ENCODE measurements around the gene TMEM8B. TPM values are rescaled to one million over a fixed set of nuclear protein-coding genes. Genes with fewer than 3 reads are reported as not detected.
A peak's percentile ranks its signal among the peaks of the same experiment; 100 is the strongest.

TMEM8B gene
- total and polyA plus RNA-seq, 2 donors from 2014 or later: 17.6 to 18.3 TPM

DNA sequence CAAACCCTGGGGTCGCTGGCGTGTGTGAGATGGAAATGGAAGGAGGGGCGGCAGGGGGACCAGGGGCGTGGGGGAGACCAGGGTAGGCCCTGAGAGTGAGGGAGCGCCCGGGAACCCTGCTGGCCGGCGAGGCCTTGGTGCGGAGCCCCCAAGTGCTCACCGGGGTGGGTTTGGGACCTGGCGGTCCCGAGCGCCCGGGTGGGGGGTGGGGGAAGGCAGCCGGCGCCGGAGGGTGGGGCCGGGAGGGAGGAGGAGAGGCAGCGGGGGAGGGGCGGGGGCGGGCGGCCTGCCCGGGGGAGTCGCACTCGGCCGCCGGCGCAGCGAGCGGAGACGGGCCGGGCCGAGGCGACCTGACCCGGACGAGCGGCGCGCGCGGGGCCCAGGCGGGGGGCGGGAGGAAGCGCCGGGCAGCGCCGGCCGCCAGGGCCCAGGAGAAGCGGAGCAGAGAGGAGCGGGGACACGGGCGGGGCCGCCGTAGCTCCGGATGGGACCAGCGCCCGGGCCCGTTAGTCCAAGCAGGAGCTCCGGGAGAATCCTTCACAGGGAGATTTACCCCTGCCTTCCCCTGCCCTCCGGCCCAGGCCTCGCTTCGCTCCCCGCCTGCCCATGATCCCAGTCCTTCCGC lies 37.6 kb upstream of the TMEM8B start, which contains the start of gene NPR2:
TSS of gene NPR2 (plus strand) at position 295 of the 625 bp plus-strand sequence. CDS start 818 bp downstream, outside the sequence.
- H3K9ac ChIP-seq (ENCODE audit: low read length in 3 of 3): peak within 1 kb of the TSS in 1 of 3 donors; percentile 78

DNA sequence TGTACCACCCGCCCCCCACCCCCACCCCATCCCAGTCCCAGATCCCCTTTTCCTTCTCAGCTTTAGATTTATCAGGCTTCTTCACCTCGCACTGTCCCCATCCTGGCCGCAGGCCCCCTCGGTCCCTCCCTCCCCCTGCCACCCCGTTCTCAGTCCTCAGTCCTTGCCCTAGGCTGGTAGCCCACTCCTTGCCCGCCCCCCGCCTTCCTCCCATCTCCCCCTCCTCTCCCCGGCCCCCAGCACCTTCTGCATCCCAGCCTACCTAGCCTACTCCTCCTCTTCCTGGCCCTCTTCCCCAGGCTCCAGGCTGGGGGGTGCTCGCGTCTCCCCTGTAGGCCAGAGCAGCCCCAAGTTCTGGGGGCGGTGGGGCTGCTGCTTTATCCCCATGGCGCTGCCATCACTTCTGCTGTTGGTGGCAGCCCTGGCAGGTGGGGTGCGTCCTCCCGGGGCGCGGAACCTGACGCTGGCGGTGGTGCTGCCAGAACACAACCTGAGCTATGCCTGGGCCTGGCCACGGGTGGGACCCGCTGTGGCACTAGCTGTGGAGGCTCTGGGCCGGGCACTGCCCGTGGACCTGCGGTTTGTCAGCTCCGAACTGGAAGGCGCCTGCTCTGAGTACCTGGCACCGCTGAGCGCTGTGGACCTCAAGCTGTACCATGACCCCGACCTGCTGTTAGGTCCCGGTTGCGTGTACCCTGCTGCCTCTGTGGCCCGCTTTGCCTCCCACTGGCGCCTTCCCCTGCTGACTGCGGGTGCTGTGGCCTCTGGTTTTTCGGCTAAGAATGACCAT lies 36.8 kb upstream of the TMEM8B start:
- H3K9me3 ChIP-seq (ENCODE audit: control insufficient read depth in 2 of 3, insufficient read depth in 1 of 3, low read length in 3 of 3): no peaks in the 10 kb centered on the region
- no peak overlapping the region for H3K27ac ChIP-seq (ENCODE audit: low read depth in 2 of 2, low read length in 2 of 2)
- TF ChIP-seq, protein P1, sequence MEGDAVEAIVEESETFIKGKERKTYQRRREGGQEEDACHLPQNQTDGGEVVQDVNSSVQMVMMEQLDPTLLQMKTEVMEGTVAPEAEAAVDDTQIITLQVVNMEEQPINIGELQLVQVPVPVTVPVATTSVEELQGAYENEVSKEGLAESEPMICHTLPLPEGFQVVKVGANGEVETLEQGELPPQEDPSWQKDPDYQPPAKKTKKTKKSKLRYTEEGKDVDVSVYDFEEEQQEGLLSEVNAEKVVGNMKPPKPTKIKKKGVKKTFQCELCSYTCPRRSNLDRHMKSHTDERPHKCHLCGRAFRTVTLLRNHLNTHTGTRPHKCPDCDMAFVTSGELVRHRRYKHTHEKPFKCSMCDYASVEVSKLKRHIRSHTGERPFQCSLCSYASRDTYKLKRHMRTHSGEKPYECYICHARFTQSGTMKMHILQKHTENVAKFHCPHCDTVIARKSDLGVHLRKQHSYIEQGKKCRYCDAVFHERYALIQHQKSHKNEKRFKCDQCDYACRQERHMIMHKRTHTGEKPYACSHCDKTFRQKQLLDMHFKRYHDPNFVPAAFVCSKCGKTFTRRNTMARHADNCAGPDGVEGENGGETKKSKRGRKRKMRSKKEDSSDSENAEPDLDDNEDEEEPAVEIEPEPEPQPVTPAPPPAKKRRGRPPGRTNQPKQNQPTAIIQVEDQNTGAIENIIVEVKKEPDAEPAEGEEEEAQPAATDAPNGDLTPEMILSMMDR (IDR thresholded peaks at IDR 0.05; ENCODE audit: borderline replicate concordance, extremely low read depth, insufficient read depth): no peak
- H3K27me3 ChIP-seq (ENCODE audit: control insufficient read depth, insufficient read depth, low read length): no peaks in the 10 kb centered on the region
- H3K36me3 ChIP-seq (ENCODE audit: control insufficient read depth in 2 of 3, insufficient read depth in 3 of 3, low read length in 3 of 3): no peaks in the 10 kb centered on the region
- H3K4me1 ChIP-seq (ENCODE audit: control insufficient read depth in 2 of 3, insufficient read depth in 2 of 3, low read depth in 1 of 3, low read length in 3 of 3): peaks cover 0 to 9% (median 3%) of the 10 kb centered on the region in 3 donors
- no peak overlapping the region for H3K9ac ChIP-seq (ENCODE audit: low read length in 3 of 3)
- FAIRE-seq (no peak), DNase-seq (peak in 1 of 5 donors; percentile 54)
- no peak overlapping the region for H3K4me3 ChIP-seq (ENCODE audit: low read length in 3 of 3)
- intact Hi-C loops (cut with DNase I): loop anchor here (5.0 kb wide), 1 partner anchor 90 kb away; no protein-coding TSS in a partner anchor

More for the DNA sequence above, 37.6 kb upstream of the TMEM8B start, which contains the start of gene NPR2:
- Histone ChIP-seq H3K9me3 (ENCODE audit: control insufficient read depth in 2 of 3, insufficient read depth in 1 of 3, low read length in 3 of 3) (no peaks in the 10 kb centered on the region), H3K36me3 (ENCODE audit: control insufficient read depth in 2 of 3, insufficient read depth in 3 of 3, low read length in 3 of 3) (no peaks in the 10 kb centered on the region), H3K27ac (ENCODE audit: low read depth in 2 of 2, low read length in 2 of 2) (no peak within 1 kb of the TSS), H3K4me3 (ENCODE audit: low read length in 3 of 3) (peak within 1 kb of the TSS in 2 of 3 donors; percentile 44 to 52), H3K4me1 (ENCODE audit: control insufficient read depth in 2 of 3, insufficient read depth in 2 of 3, low read depth in 1 of 3, low read length in 3 of 3) (peaks cover 0 to 9% (median 3%) of the 10 kb centered on the region in 3 donors), H3K27me3 (ENCODE audit: control insufficient read depth, insufficient read depth, low read length) (no peaks in the 10 kb centered on the region)
- DNase-seq (peak; percentile 32 to 86 (median 70)), FAIRE-seq (no peak)
- TF ChIP-seq, protein P1 (IDR thresholded peaks at IDR 0.05; ENCODE audit: borderline replicate concordance, extremely low read depth, insufficient read depth): no peak
- intact Hi-C loops (cut with DNase I): loop anchor here (5.0 kb wide), 1 partner anchor 91 kb away; no protein-coding TSS in a partner anchor

DNA sequence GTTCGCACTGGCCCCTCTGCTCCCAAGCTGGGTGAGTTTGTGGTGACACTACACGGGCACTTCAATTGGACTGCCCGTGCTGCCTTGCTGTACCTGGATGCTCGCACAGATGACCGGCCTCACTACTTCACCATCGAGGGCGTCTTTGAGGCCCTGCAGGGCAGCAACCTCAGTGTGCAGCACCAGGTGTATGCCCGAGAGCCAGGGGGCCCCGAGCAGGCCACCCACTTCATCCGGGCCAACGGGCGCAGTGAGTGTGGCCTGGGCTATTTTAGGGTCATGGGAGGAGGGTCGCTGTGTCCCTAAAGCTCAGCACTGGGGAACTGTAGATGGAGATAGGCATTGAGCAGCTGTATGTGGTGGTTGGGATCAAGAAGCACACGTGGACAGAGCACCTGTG lies 36.2 kb upstream of the TMEM8B start:
- Histone ChIP-seq H3K27me3 (ENCODE audit: control insufficient read depth, insufficient read depth, low read length) (no peaks in the 10 kb centered on the region), H3K4me1 (ENCODE audit: control insufficient read depth in 2 of 3, insufficient read depth in 2 of 3, low read depth in 1 of 3, low read length in 3 of 3) (peaks cover 0 to 9% (median 3%) of the 10 kb centered on the region in 3 donors), H3K27ac (ENCODE audit: low read depth in 2 of 2, low read length in 2 of 2) (no peak overlapping the region), H3K36me3 (ENCODE audit: control insufficient read depth in 2 of 3, insufficient read depth in 3 of 3, low read length in 3 of 3) (no peaks in the 10 kb centered on the region), H3K9ac (ENCODE audit: low read length in 3 of 3) (no peak overlapping the region), H3K9me3 (ENCODE audit: control insufficient read depth in 2 of 3, insufficient read depth in 1 of 3, low read length in 3 of 3) (no peaks in the 10 kb centered on the region), H3K4me3 (ENCODE audit: low read length in 3 of 3) (no peak overlapping the region)
- TF ChIP-seq, protein P1 (IDR thresholded peaks at IDR 0.05; ENCODE audit: borderline replicate concordance, extremely low read depth, insufficient read depth): no peak
- no peak for DNase-seq
- intact Hi-C loops (cut with DNase I): loop anchor here (5.0 kb wide), 1 partner anchor 89 kb away; no protein-coding TSS in a partner anchor
- FAIRE-seq: no peak

Measured in kidney (tissue), 14 donors.